Effector memory CD4-positive, alpha-beta T cell (primary cell): ENCODE results near the gene SMARCC2.

ENCODE experiments used
- DNase-seq, 3 donors: peaks; one replicate each; pipeline ENCODE4 v3.0.0-alpha.2; 2020
- H3K27ac ChIP-seq: 2 replicates; pipeline ENCODE4 v1.7.0; 2013; ENCODE audit warnings: mild to moderate bottlenecking, low read length, moderate library complexity; ENCODE audit not compliant: insufficient read depth, poor library complexity, severe bottlenecking
- H3K27me3 ChIP-seq: replicated peaks from 2 replicates; pipeline ENCODE4 v1.7.0; 2013; ENCODE audit warnings: mild to moderate bottlenecking, low read length; ENCODE audit not compliant: insufficient read depth, control insufficient read depth, poor library complexity, severe bottlenecking
- H3K36me3 ChIP-seq: 2 replicates; pipeline ENCODE4 v1.7.0; 2013; ENCODE audit warnings: mild to moderate bottlenecking, low read length, moderate library complexity; ENCODE audit not compliant: control insufficient read depth, insufficient read depth
- H3K4me1 ChIP-seq: 2 replicates; pipeline ENCODE4 v1.7.0; 2013; ENCODE audit warnings: low read length, mild to moderate bottlenecking; ENCODE audit not compliant: control insufficient read depth, insufficient read depth, poor library complexity, severe bottlenecking
- H3K4me3 ChIP-seq: 2 replicates; pipeline ENCODE4 v1.7.0; 2013; ENCODE audit warnings: low read length, low read depth, mild to moderate bottlenecking; ENCODE audit not compliant: insufficient read depth, poor library complexity, severe bottlenecking
- H3K9me3 ChIP-seq: 2 replicates; pipeline ENCODE4 v1.7.0; 2013; ENCODE audit warnings: mild to moderate bottlenecking, low read length, moderate library complexity; ENCODE audit not compliant: control insufficient read depth

SMARCC2 gene

DNA sequence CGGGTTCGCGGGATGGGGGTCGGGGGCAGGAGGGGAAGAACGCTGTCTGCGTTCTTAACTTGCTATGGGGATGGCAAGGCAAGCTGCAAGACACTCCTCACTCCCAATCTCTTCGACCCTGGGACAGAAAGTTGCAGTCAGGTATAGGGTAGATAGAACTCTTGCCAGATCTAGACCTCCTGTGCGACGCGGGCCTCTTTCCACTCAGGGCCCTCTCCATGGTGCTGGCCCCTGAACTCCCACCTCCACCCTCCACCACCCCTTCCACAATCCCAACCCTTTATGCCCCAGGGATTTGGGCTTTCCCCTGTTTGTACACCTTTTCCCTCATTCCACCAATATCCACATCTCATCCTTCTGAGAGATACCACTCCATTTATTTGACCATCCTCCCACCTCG is 35.7 kb upstream of the SMARCC2 start:
- Histone ChIP-seq H3K27me3 (no peaks in the 10 kb centered on the region), H3K27ac (peak overlapping the region; percentile 72), H3K36me3 (no peaks in the 10 kb centered on the region), H3K4me1 (peaks cover 24% of the 10 kb centered on the region), H3K4me3 (peak overlapping the region; percentile 56), H3K9me3 (no peaks in the 10 kb centered on the region)
- DNase-seq: no peak

DNA sequence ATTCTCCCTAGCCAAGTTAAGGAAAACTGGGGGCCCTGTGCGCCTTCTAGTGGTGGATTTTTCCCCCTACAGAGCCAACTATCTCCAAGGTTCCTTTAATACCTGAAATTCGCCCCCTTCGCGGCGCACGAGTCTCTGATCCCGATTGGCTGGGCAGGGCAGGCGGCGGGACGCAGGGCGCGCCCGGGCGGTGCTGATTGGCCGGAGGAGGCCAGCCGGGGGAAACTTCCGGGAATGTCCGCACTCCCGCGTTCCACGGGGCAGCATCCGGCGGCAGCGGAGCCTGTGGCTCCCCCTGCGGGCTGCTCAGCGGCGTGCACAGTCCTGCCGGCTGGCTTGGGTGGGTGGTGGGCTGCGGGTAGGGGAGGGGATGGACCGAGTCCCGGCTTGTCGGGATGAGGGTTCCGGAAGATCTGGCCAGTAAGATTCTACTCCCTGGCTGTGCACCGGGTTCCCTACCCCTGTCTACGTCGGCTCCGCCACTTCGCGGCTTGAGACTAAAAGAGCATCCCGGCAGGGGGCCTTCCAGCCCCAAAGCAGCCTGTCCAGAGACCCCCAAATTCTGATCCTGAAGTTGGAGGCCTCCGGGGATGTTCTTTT is 34.9 kb upstream of the SMARCC2 start, which contains the start of gene NABP2:
TSS of gene NABP2 (plus strand) at position 241 of the 600 bp plus-strand sequence. CDS start 515 bp downstream, outside the sequence.
- H3K4me1 ChIP-seq: peaks cover 24% of the 10 kb centered on the region
- no peaks in the 10 kb centered on the region for H3K9me3 ChIP-seq
- H3K27me3 ChIP-seq: no peaks in the 10 kb centered on the region

DNA sequence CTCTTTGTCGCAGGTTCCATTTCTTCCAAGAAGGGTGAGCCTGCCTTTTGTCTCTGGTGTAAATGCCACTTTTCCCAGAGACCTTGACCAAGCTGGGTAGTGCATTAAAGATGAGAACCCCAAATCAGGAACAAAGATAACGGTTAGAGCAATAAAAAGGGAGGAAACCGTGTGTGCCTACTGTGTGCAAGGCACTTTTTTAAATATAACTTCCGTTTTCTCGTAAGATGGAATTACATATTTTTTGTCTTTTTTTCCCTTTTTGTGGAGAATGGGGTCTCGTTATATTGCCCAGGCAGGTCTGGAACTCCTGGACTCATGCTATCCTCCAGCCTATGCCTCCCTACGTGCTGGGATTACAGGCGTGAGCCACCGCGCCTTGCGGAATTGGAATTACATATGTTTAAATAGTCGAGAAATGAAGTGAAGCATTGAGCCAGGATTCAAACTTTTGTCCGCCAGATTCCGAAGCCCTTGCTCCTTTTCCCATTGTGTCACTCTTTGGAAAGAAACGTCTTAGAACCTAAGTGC is 34.4 kb upstream of the SMARCC2 start:
- H3K4me3 ChIP-seq: peak overlapping the region; percentile 56
- no peaks in the 10 kb centered on the region for H3K9me3 ChIP-seq
- no peak for DNase-seq
- no peaks in the 10 kb centered on the region for H3K27me3 ChIP-seq
- H3K36me3 ChIP-seq: no peaks in the 10 kb centered on the region
- H3K27ac ChIP-seq: peak overlapping the region; percentile 72
- H3K4me1 ChIP-seq: peaks cover 24% of the 10 kb centered on the region

More for the DNA sequence above, 34.9 kb upstream of the SMARCC2 start, which contains the start of gene NABP2:
- Histone ChIP-seq H3K27ac (peak within 1 kb of the TSS; percentile 72), H3K4me3 (peak within 1 kb of the TSS; percentile 56), H3K36me3 (no peaks in the 10 kb centered on the region)
- peak; percentile 90 to 91 (median 91) for DNase-seq

DNA sequence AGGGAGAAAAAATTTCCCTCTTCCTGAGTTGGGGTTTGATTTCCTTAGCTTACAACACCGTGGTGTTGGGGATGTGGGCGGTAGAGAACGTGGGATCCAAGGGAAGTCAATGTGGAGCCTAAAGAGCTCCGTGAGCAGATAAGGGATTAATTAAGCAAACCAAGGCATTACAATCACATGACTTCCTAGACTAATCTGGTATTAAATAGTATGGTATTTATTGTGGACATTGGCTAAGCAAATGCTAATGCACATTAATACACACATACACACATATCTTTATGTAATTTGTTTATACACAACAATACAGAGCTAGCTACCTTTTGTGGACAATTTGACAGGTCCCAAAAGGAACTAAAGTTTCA is 33.2 kb upstream of the SMARCC2 start:
- no peaks in the 10 kb centered on the region for H3K27me3 ChIP-seq
- H3K4me3 ChIP-seq: peak overlapping the region; percentile 100
- DNase-seq: no peak
- H3K36me3 ChIP-seq: no peaks in the 10 kb centered on the region
- H3K27ac ChIP-seq: peak overlapping the region; percentile 99
- peaks cover 24% of the 10 kb centered on the region for H3K4me1 ChIP-seq
- H3K9me3 ChIP-seq: no peaks in the 10 kb centered on the region

DNA sequence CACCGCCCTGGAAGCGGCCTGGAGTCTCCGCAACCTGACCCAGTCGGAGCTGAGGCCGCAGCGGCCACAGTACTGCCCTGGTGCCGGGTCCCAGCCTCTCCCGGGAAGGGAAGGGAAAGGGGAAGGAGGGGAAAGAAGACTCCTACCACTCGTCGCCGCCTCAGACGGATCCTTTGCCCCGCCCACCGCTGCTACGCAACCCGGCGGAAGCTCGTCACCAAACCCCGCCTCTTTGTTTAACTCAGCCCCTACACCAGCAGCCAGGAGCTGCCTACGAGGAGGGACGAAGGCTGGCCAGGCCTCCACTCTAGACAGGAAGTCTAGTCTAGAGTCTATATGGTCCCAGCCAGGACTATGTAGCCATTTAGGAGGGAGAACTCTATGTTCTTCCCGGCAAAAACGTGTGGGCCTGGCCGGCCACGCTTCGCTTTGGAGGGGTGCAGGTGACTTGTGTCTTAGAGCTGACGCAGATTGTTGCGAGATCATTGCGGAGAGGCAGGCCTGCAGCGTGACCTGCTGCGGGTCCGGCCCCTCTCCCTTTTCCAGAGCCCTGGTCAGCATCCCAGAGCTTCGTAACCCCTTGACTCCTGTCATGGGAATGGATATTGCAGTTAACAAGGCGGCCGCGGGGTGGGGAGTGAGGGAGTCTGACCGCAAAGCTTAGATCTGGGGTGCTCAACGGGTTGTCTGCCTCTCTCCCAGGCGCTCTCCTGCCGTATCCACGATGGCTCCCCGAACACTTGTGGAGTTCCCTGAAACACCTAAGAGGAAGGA is 32.7 kb upstream of the SMARCC2 start, which contains the start of gene RNF41:
TSS of gene RNF41 (minus strand) at position 166 of the 774 bp plus-strand sequence. CDS start 7,875 bp downstream, outside the sequence.
- Histone ChIP-seq H3K27ac (peak within 1 kb of the TSS; percentile 99), H3K4me1 (peaks cover 24% of the 10 kb centered on the region), H3K36me3 (no peaks in the 10 kb centered on the region), H3K27me3 (no peaks in the 10 kb centered on the region), H3K9me3 (no peaks in the 10 kb centered on the region), H3K4me3 (peak within 1 kb of the TSS; percentile 100)
- DNase-seq: peak; percentile 83 to 91 (median 85)

DNA sequence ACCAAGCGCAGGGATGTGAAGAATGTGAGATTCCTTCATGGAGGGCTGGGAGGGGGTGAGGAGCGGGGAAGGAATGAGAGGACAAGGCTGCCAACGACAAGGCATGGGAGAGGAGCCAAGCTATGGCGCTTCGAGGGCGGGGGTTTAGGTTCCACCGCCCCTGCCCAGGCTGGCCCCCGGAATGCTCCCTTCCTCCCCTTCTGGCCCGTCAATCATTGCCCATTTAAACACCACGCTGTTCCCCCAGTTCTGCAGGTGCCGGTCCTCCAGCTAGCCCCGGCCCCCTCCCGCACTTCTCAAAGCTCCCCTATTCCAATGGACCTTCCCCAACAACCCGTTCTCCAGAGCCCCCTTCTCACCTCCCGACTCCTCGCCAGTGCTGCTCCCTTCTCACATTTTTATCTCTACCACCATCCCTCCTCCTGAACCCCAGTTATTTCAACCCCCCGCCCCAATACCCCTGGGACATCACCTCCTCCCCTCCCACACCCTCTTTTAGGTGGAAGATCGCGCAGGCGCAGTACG is 32.0 kb upstream of the SMARCC2 start:
- H3K4me3 ChIP-seq: peak overlapping the region; percentile 100
- H3K36me3 ChIP-seq: peaks cover 3% of the 10 kb centered on the region
- no peaks in the 10 kb centered on the region for H3K9me3 ChIP-seq
- H3K27ac ChIP-seq: peak overlapping the region; percentile 99
- DNase-seq: no peak
- H3K4me1 ChIP-seq: peaks cover 24% of the 10 kb centered on the region
- no peaks in the 10 kb centered on the region for H3K27me3 ChIP-seq

DNA sequence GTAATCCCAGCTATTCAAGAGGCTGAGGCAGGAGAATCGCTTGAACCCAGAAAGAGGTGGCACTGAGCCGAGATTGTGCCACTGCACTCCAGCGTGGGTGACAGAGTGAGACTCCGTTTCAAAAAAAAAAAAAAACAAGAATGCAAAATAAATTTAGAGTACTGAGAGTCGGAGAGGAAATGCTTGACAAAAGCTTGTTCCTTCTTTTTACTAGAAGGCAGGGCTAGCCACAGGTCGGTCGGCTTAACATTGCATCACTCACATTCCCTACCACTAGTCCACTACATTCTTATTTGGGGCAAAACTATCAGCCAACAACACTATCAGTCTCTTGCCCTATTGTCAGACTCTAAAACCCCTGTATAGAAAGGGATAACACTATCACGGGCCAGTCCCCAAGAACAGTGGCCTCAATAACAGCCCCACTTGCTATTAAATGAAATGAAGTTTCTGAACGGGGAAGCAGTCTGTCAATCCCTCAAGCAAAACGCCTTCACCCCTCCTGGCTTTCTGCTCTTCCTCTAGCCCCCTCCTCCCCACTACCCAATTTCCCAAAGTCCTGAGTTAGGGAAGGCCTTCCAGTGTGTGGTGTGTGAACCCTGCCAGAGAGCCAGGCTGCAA is 31.4 kb upstream of the SMARCC2 start:
- no peak for DNase-seq
- H3K27me3 ChIP-seq: no peaks in the 10 kb centered on the region
- no peaks in the 10 kb centered on the region for H3K9me3 ChIP-seq
- peak overlapping the region; percentile 99 for H3K27ac ChIP-seq
- peaks cover 24% of the 10 kb centered on the region for H3K4me1 ChIP-seq
- H3K36me3 ChIP-seq: peaks cover 6% of the 10 kb centered on the region
- H3K4me3 ChIP-seq: peak overlapping the region; percentile 100

DNA sequence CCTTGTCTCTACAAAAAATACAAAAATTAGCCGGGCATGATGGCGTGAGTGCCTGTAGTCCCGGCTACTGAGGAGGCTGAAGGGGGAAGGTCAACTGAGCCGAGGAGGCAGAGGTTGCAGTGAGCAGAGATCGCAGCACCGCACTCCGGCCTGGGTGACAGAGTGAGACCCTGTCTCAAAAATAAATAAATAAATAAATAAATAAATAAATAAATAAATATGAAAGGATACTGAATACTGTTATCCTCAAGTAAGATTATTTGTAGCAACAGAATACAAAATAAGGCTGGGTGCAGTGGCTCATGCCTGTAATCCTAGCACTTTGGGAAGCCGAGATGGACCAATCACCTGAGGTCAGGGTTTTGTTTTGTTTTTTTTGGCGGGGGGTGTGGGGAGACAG is 30.6 kb upstream of the SMARCC2 start:
- no peak for DNase-seq

DNA sequence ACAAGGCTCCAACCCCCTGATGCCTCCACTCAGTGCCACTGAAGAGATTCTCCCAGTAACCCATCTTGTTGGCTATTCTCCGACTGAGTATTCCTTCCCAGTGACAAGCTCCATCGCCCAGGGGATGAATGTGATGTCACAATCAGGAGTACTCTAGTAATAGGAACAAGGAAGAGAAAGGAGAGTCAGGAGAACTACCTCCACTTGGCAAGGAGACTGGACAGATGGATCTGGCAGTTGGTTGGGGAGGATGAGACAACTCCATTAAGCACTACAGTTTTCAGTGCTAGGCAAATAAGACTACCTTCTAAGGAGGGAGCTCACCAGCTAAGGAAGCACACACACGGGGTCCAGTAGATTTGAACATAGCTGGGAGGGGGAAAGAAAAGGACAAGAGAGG is 27.2 kb upstream of the SMARCC2 start:
- H3K36me3 ChIP-seq: peaks cover 39% of the 10 kb centered on the region
- H3K4me1 ChIP-seq: peaks cover 9% of the 10 kb centered on the region
- DNase-seq: no peak
- no peaks in the 10 kb centered on the region for H3K9me3 ChIP-seq
- no peaks in the 10 kb centered on the region for H3K27me3 ChIP-seq
- H3K4me3 ChIP-seq: no peak overlapping the region
- H3K27ac ChIP-seq: no peak overlapping the region

More for the DNA sequence above, 30.6 kb upstream of the SMARCC2 start:
- H3K36me3 ChIP-seq: peaks cover 10% of the 10 kb centered on the region
- no peak overlapping the region for H3K27ac ChIP-seq
- H3K27me3 ChIP-seq: no peaks in the 10 kb centered on the region
- H3K4me1 ChIP-seq: peaks cover 22% of the 10 kb centered on the region
- no peaks in the 10 kb centered on the region for H3K9me3 ChIP-seq
- H3K4me3 ChIP-seq: no peak overlapping the region
